ENCODE measurements around the gene SCFD2. TPM values are rescaled to one million over a fixed set of nuclear protein-coding genes. Genes with fewer than 3 reads are reported as not detected.

Gene SCFD2
- total and polyA plus RNA-seq, 4 donors = 4.3 to 28.8 (median 7.4) TPM

GRCh38 chr4:52959541-52959940 lies 406.3 kb downstream of the SCFD2 start:
- no peaks in the 10 kb centered on the region for H3K9me3 ChIP-seq (ENCODE audit: control insufficient read depth in 4 of 4, low read length in 3 of 4)
- TF ChIP-seq MAX (IDR thresholded peaks at IDR 0.05) = no peak
- no peak for TF ChIP-seq EGR1 (IDR thresholded peaks at IDR 0.05; ENCODE audit: low read depth in 2 of 2)
- no peak for TF ChIP-seq ZBTB33 (IDR thresholded peaks at IDR 0.05)
- no peak for TF ChIP-seq REST (IDR thresholded peaks at IDR 0.05)
- TF ChIP-seq CTCF (IDR thresholded peaks at IDR 0.05; ENCODE audit: low read depth, low read length, missing input control) = no peak
- TF ChIP-seq SP1 (IDR thresholded peaks at IDR 0.05) = no peak
- no peak for TF ChIP-seq YY1 (IDR thresholded peaks at IDR 0.05)
- no peak for TF ChIP-seq HNF4A (conservative IDR thresholded peaks at IDR 0.05)
- no peak for TF ChIP-seq RAD21 (IDR thresholded peaks at IDR 0.05)
- TF ChIP-seq JUND (IDR thresholded peaks at IDR 0.05) = no peak
- no peak for TF ChIP-seq RXRA (IDR thresholded peaks at IDR 0.05)
- no peak for TF ChIP-seq NR2F2 (IDR thresholded peaks at IDR 0.05)
- no peak for TF ChIP-seq TAF1 (conservative IDR thresholded peaks at IDR 0.05)
- TF ChIP-seq HNF4G (IDR thresholded peaks at IDR 0.05) = no peak
- TF ChIP-seq FOXA1 (IDR thresholded peaks at IDR 0.05) = no peak
- WGBS = 91% methylated on average over 3 of the region's 3 CpGs
- peaks cover 0 to 3% (median 0%) of the 10 kb centered on the region in 4 donors for H3K4me1 ChIP-seq (ENCODE audit: control insufficient read depth in 4 of 4, insufficient read depth in 4 of 4, low read length in 3 of 4)
- H3K27me3 ChIP-seq (ENCODE audit: control insufficient read depth in 4 of 4, insufficient read depth in 4 of 4, low read length in 3 of 4) = no peaks in the 10 kb centered on the region
- no peak for DNase-seq (ENCODE audit: low spot score)
- H3K4me3 ChIP-seq (ENCODE audit: low read depth in 1 of 3, low read length in 3 of 3) = no peak overlapping the region
- no peak overlapping the region for H3K9ac ChIP-seq (ENCODE audit: low read depth in 1 of 2, low read length in 2 of 2)
- H3K27ac ChIP-seq (ENCODE audit: low read depth in 1 of 2, low read length in 2 of 2) = no peak overlapping the region
- H3K36me3 ChIP-seq (ENCODE audit: control insufficient read depth in 4 of 4, insufficient read depth in 3 of 4, low read depth in 1 of 4, low read length in 3 of 4) = no peaks in the 10 kb centered on the region

GRCh38 chr4:52957835-52958631 lies 407.8 kb downstream of the SCFD2 start:
- H3K4me3 ChIP-seq (ENCODE audit: low read depth in 1 of 3, low read length in 3 of 3) = no peak overlapping the region
- no peaks in the 10 kb centered on the region for H3K27me3 ChIP-seq (ENCODE audit: control insufficient read depth in 4 of 4, insufficient read depth in 4 of 4, low read length in 3 of 4)
- H3K9me3 ChIP-seq (ENCODE audit: control insufficient read depth in 4 of 4, low read length in 3 of 4) = no peaks in the 10 kb centered on the region
- WGBS = 80% methylated on average over 12 of the region's 12 CpGs
- H3K27ac ChIP-seq (ENCODE audit: low read depth in 1 of 2, low read length in 2 of 2) = no peak overlapping the region
- no peak for DNase-seq (ENCODE audit: low spot score)
- no peak overlapping the region for H3K9ac ChIP-seq (ENCODE audit: low read depth in 1 of 2, low read length in 2 of 2)
- H3K4me1 ChIP-seq (ENCODE audit: control insufficient read depth in 4 of 4, insufficient read depth in 4 of 4, low read length in 3 of 4) = peaks cover 0 to 3% (median 0%) of the 10 kb centered on the region in 4 donors
- H3K36me3 ChIP-seq (ENCODE audit: control insufficient read depth in 4 of 4, insufficient read depth in 3 of 4, low read depth in 1 of 4, low read length in 3 of 4) = no peaks in the 10 kb centered on the region
- TF ChIP-seq RAD21 (IDR thresholded peaks at IDR 0.05) = no peak
- no peak for TF ChIP-seq CTCF (IDR thresholded peaks at IDR 0.05; ENCODE audit: low read depth, low read length, missing input control)
- TF ChIP-seq REST (IDR thresholded peaks at IDR 0.05) = no peak
- no peak for TF ChIP-seq YY1 (IDR thresholded peaks at IDR 0.05)
- TF ChIP-seq JUND (IDR thresholded peaks at IDR 0.05) = no peak
